HepG2 (cell line): ENCODE measurements around the gene CST2. TPM values are rescaled to one million over a fixed set of nuclear protein-coding genes. Genes with fewer than 3 reads are reported as not detected.

Source experiments
- ATAC-seq: fragments of 200-7000 bp; cut with Tn5 transposase; 3 replicates; pipeline ENCODE4 v1.9.1; 2020; ENCODE audit warnings: mild to moderate bottlenecking, moderate library complexity
- BruUV-seq: library from RNA; stranded (reverse); fragments of 400-500 nt; replicated peaks from 2 replicates; lab custom pipeline; 2021; lab: Mats Ljungman, UMichigan
- CTCF ChIA-PET: fragments of 300-600 bp; formaldehyde crosslinking; extraction: SDS; loops from one replicate; lab custom pipeline; 2021; ENCODE audit warnings: low total read pairs, inconsistent platforms, low intra/inter-chr PET ratio; lab: Yijun Ruan, JAX
- POLR2A ChIA-PET: fragments of 350-600 bp; sonication (Branson Sonifier 250); formaldehyde crosslinking; loops from one replicate; lab custom pipeline; 2020; ENCODE audit warnings: antibody characterized with exemption, inconsistent platforms; lab: Yijun Ruan, JAX
- DNase-seq: peaks from one replicate; pipeline ENCODE4 v3.0.0-alpha.2; 2015; ENCODE audit warnings: low spot score
- FAIRE-seq: peaks from 3 replicates; lab custom pipeline; 2011; peaks lifted over from hg19 to GRCh38; lab: Jason Lieb, UNC
- H2AFZ ChIP-seq: one replicate; pipeline ENCODE4 v1.6.1; 2011; ENCODE audit warnings: low read length, inconsistent platforms
- H3K27ac ChIP-seq: fragments of 300-600 bp; 3 replicates; pipeline ENCODE4 v1.8.0; 2011; ENCODE audit warnings: mixed run types, mild to moderate bottlenecking, mixed read lengths, low read length, inconsistent platforms; ENCODE audit not compliant: insufficient read depth; ENCODE audit errors: extremely low read length
- H3K27me3 ChIP-seq, 2 experiments: fragments of 200-600 bp in 1 of 2; 2 replicates in 1 of 2; 3 replicates in 1 of 2; pipeline versions ENCODE4 v1.6.0 to v1.8.0; 2011; ENCODE audit warnings: low read length in 2 of 2, mild to moderate bottlenecking in 2 of 2, moderate library complexity in 2 of 2, inconsistent platforms in 1 of 2; ENCODE audit not compliant: insufficient read depth in 2 of 2, control insufficient read depth in 1 of 2
- H3K36me3 ChIP-seq, 2 experiments: fragments of 200-600 bp in 1 of 2; replicated peaks in 1 of 2; 2 replicates in 1 of 2; 3 replicates in 1 of 2; pipeline versions ENCODE4 v1.5.1 to v1.8.0; 2011; ENCODE audit warnings: low read length in 2 of 2, inconsistent platforms in 1 of 2; ENCODE audit not compliant: insufficient read depth in 2 of 2, control insufficient read depth in 1 of 2
- H3K4me1 ChIP-seq: 2 replicates; pipeline ENCODE4 v1.5.1; 2012; ENCODE audit warnings: low read length, inconsistent platforms; ENCODE audit not compliant: insufficient read depth
- H3K4me2 ChIP-seq: 2 replicates; pipeline ENCODE4 v1.6.0; 2011; ENCODE audit warnings: low read depth, low read length, inconsistent platforms
- H3K4me3 ChIP-seq, 3 experiments: fragments of 200-600 bp in 1 of 3; sonication (generic), shearing (Covaris generic) in 1 of 3; replicated peaks in 1 of 3; 2 replicates each; pipeline ENCODE4 v1.5.1; 2011 to 2016; ENCODE audit warnings: low read length in 3 of 3, inconsistent platforms in 2 of 3, low read depth in 2 of 3, mild to moderate bottlenecking in 2 of 3, control low read depth in 1 of 3, mixed read lengths in 1 of 3; ENCODE audit not compliant: insufficient read depth in 1 of 3
- H3K79me2 ChIP-seq: one replicate; pipeline ENCODE4 v1.6.1; 2011; ENCODE audit warnings: low read length, inconsistent platforms; ENCODE audit not compliant: insufficient read depth
- H3K9ac ChIP-seq: 2 replicates; pipeline ENCODE4 v1.6.0; 2011; ENCODE audit warnings: mild to moderate bottlenecking, low read depth, low read length, inconsistent platforms; ENCODE audit not compliant: insufficient read depth
- H3K9me3 ChIP-seq: 2 replicates; pipeline ENCODE4 v1.5.1; 2012; ENCODE audit warnings: mild to moderate bottlenecking, low read length
- H4K20me1 ChIP-seq: 2 replicates; pipeline ENCODE4 v1.6.0; 2011; ENCODE audit warnings: inconsistent platforms, mild to moderate bottlenecking, low read length, moderate library complexity; ENCODE audit not compliant: insufficient read depth
- ETS1 ChIP-seq: sonication (generic); formaldehyde crosslinking; IDR thresholded peaks from 2 replicates; pipeline ENCODE4 v1.4.0; 2020; ENCODE audit warnings: missing genetic modification reagents
- ISX ChIP-seq: sonication (generic); formaldehyde crosslinking; conservative IDR thresholded peaks from 2 replicates; pipeline ENCODE4 v1.5.0; 2020; ENCODE audit warnings: missing genetic modification reagents
- MED1 ChIP-seq: sonication (generic); formaldehyde crosslinking; IDR thresholded peaks from 2 replicates; pipeline ENCODE4 v1.4.0; 2020; ENCODE audit warnings: missing genetic modification reagents
- SIN3A ChIP-seq: IDR thresholded peaks from 2 replicates; pipeline ENCODE4 v1.6.1; 2011; ENCODE audit warnings: low read depth, mild to moderate bottlenecking, control low read depth, low read length, borderline replicate concordance
- SP1 ChIP-seq, 2 experiments: fragments of 450-650 bp in 1 of 2; sonication (generic) in 1 of 2; formaldehyde crosslinking in 1 of 2; IDR thresholded peaks; 2 replicates each; pipeline versions ENCODE4 v1.4.0 to v1.6.1; 2016 to 2020; ENCODE audit warnings: missing genetic modification reagents in 1 of 2
- STAT6 ChIP-seq: sonication (generic); formaldehyde crosslinking; IDR thresholded peaks from 2 replicates; pipeline ENCODE4 v1.4.0; 2020; ENCODE audit warnings: missing genetic modification reagents, mild to moderate bottlenecking, borderline replicate concordance
- WGBS: methylation state at CpG from one replicate; pipeline ENCODE4 v1.1.6; 2017; ENCODE audit warnings: low lambda C conversion rate; 5-methylcytosine and 5-hydroxymethylcytosine counted together
- in situ Hi-C: cut with HindIII; loops from 2 replicates; pipeline ENCODE4 v1.10.0; 2017; ENCODE audit warnings: low pct_unique_long_range_greater_than_20kb; ENCODE audit not compliant: extremely low pct_ligation_motif_present
- intact Hi-C: fragments of 100-400 bp; cut with micrococcal nuclease; formaldehyde crosslinking; loops from one replicate; pipeline ENCODE4 v1.10.0; 2022; ENCODE audit not compliant: unreplicated experiment
- polyA plus RNA-seq, 8 experiments: library from polyadenylated mRNA; depleted of rRNA in 3 of 8; stranded (reverse) in 7 of 8; unstranded in 1 of 8; fragments of >200 nt; fragmentation: Illumina TruSeq in 4 of 8; extraction: Trizol in 4 of 8; gene quantifications; 2 replicates each; pipeline versions ENCODE4 v1.2.1 to v1.2.3, GENCODE V29; 2011 to 2016; ENCODE audit warnings: low read depth in 4 of 8, missing spikeins in 1 of 8, mixed read lengths in 1 of 8; ENCODE audit not compliant: insufficient read depth in 1 of 8
- total RNA-seq, 5 experiments: library from RNA; depleted of rRNA; stranded (reverse); fragments of >200 nt; fragmentation: Illumina TruSeq; extraction: Trizol; gene quantifications; 2 replicates each; pipeline ENCODE4 v1.2.3, GENCODE V29; 2016; ENCODE audit warnings: low read depth in 1 of 5

CST2 gene
- total and polyA plus RNA-seq, 2 of the 13 experiments (the other 11 are each of a cell fraction or from before 2014, with no cell fraction given): not detected

GRCh38 chr20:23776067-23776771 is 50.3 kb downstream of the CST2 start:
- no peaks in the 10 kb centered on the region for H3K4me1 ChIP-seq
- no peak overlapping the region for H3K4me2 ChIP-seq
- intact Hi-C loops (no loop called here), in situ Hi-C loops (no loop called here)
- no peak for FAIRE-seq
- TF ChIP-seq ISX: no peak
- no peak for TF ChIP-seq STAT6 (CRISPR knock-in tag)
- TF ChIP-seq ETS1 (CRISPR knock-in tag): no peak
- TF ChIP-seq SP1 (IDR thresholded peaks at IDR 0.05): no peak
- no peak for TF ChIP-seq SP1 (CRISPR knock-in tag; IDR thresholded peaks at IDR 0.05)
- no peak for TF ChIP-seq SIN3A
- TF ChIP-seq MED1 (CRISPR knock-in tag): no peak
- WGBS: 8% methylated on average over 12 of the region's 14 CpGs
- ChIA-PET CTCF (no interaction called here), POLR2A (no interaction called here)
- H3K4me3 ChIP-seq: no peak overlapping the region
- BruUV-seq: no TSS peak
- peak; percentile 82 for ATAC-seq
- no peak overlapping the region for H2AFZ ChIP-seq
- H3K36me3 ChIP-seq: no peaks in the 10 kb centered on the region
- H3K79me2 ChIP-seq: no peaks in the 10 kb centered on the region
- H3K9me3 ChIP-seq: no peaks in the 10 kb centered on the region
- H4K20me1 ChIP-seq: no peaks in the 10 kb centered on the region
- H3K27ac ChIP-seq: no peak overlapping the region
- no peak overlapping the region for H3K9ac ChIP-seq
- peaks cover 1 to 13% of the 10 kb centered on the region in 2 experiments; a peak in 1 of 5 replicates for H3K27me3 ChIP-seq
- no peak for DNase-seq
